ENCODE data around the gene PFN1.

GRCh38 chr17:4931963-4932362 lies 16.4 kb downstream of the PFN1 start, which contains the start of gene GP1BA:
- TF ChIP-seq CTCF (IDR thresholded peaks at IDR 0.05; ENCODE audit: poor library complexity, severe bottlenecking): no peak
- no peak for TF ChIP-seq SMC3 (conservative IDR thresholded peaks at IDR 0.05; ENCODE audit: poor library complexity)
- TF ChIP-seq POLR2AphosphoS5 (IDR thresholded peaks at IDR 0.05): no peak
- no peak for TF ChIP-seq EZH2 (IDR thresholded peaks at IDR 0.05; ENCODE audit: borderline replicate concordance, insufficient read depth, low read length, poor library complexity, severe bottlenecking)
- TF ChIP-seq TAF1 (IDR thresholded peaks at IDR 0.05; ENCODE audit: low read depth): no peak
- no peak for TF ChIP-seq RAD21 (conservative IDR thresholded peaks at IDR 0.05)
